ENCODE measurements around the gene ZSCAN30.

ZSCAN30 gene

DNA sequence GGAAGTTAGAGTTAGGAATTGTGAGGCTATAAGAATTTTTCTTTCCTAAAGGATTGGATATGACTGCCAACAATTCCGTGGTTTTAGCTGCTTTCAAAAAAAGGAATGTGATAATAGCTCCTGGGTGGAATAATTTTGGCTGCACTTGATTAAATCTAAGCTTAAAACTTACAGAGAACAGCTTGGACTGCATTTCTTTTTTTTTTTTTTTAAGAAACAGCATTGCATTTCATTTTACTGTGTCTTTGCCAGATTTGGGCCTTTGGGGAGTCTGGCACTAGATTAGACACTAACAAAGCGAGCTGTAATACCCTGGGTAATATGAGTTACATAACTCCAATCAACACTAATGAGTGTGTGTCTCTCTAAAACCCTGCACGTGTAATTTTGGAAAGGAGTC, 87.0 kb downstream of the ZSCAN30 start:
- H3K4me1 ChIP-seq (ENCODE audit: insufficient read depth, low read length) = no peaks in the 10 kb centered on the region
- no peaks in the 10 kb centered on the region for H3K27me3 ChIP-seq (ENCODE audit: insufficient read depth, low read length)
- H2AFZ ChIP-seq (ENCODE audit: low read depth, low read length) = no peak overlapping the region
- no peaks in the 10 kb centered on the region for H3K36me3 ChIP-seq (ENCODE audit: insufficient read depth, low read length)
- no peaks in the 10 kb centered on the region for H3K9me3 ChIP-seq (ENCODE audit: low read length)
- H3K4me3 ChIP-seq (ENCODE audit: low read length) = no peak overlapping the region

DNA sequence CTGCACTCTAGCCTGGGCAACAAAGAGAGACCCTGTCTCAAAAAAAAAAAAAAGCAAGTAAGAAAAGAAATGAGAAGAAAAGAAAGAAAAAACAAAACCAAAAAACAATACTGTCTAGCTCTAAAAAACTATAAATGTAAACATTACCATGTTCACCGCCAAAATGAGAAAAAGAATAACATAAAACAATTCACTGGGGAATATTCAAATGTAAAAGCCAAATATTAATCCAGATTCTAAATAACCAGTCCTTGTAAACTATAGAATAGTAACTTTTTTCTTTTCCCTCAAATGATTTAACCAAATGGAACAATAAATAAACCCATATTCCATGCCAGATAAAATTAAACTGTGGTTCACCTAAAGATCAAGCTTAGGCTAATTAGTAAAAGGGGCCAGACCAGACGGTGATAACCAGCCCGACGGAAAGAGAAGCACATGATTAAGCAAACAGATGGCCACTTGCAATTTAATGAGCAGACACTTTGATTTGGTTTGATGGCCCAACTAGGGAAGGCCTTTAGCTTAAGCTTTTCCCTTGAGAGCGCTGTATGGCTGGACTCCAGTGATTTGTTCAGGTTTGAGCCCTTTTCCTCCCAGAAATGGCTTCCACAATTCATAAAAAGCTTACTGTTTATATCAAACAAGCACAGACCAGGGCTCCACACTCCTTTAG, 88.6 kb downstream of the ZSCAN30 start:
- H3K36me3 ChIP-seq (ENCODE audit: insufficient read depth, low read length) = no peaks in the 10 kb centered on the region
- H3K4me1 ChIP-seq (ENCODE audit: insufficient read depth, low read length) = no peaks in the 10 kb centered on the region
- no peaks in the 10 kb centered on the region for H3K9me3 ChIP-seq (ENCODE audit: low read length)
- H3K4me3 ChIP-seq (ENCODE audit: low read length) = no peak overlapping the region
- no peaks in the 10 kb centered on the region for H3K27me3 ChIP-seq (ENCODE audit: insufficient read depth, low read length)
- no peak overlapping the region for H2AFZ ChIP-seq (ENCODE audit: low read depth, low read length)

All from neuron (in vitro differentiated cells).